ENCODE measurements around the gene PABPC3.

- TF ChIP-seq CTCF (CRISPR knock-in tag; IDR thresholded peaks at IDR 0.05) = no peak
- TF ChIP-seq POLR2AphosphoS5 (IDR thresholded peaks at IDR 0.05; ENCODE audit: low read depth, low read length) = no peak
- TF ChIP-seq GPBP1L1 (CRISPR knock-in tag; IDR thresholded peaks at IDR 0.05) = no peak
These were observed 29.8 kb upstream of the PABPC3 start for GRCh38 chr13:25065974-25066770.
